Measurements from ENCODE around the gene ZNF710.
A peak's percentile ranks its signal among the peaks of the same experiment; 100 is the strongest.

The ZNF710 gene

DNA sequence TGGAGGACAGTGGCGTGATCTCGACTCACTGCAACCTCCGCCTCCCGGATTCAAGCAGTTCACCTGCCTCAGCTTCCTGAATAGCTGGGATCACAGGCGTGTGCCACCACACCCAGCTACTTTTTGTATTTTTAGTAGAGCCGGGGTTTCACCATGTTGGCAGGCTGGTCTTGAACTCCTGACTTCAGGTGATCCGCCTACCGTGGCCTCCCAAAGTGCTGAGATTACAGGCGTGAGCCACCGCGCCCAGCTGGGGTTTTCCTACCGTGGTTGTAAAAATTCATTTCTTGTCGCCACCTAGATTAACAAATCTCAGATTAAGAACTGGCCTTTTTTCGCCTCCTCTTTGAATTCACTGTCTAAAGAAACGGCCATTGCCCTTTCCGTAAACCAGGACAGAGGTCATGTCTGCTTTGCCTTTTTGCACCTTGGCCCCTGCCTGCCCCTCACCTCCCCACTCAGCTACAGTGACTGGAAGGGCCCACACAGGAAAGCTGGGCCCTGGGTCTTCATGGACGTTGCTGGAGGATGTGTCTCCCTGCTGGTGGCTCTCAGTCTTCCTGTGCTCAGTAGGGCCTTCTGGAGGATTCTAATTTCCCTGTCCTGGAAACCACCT lies 17.2 kb downstream of the ZNF710 start:
- no peak for DNase-seq (ENCODE audit: low read depth in 2 of 2)

DNA sequence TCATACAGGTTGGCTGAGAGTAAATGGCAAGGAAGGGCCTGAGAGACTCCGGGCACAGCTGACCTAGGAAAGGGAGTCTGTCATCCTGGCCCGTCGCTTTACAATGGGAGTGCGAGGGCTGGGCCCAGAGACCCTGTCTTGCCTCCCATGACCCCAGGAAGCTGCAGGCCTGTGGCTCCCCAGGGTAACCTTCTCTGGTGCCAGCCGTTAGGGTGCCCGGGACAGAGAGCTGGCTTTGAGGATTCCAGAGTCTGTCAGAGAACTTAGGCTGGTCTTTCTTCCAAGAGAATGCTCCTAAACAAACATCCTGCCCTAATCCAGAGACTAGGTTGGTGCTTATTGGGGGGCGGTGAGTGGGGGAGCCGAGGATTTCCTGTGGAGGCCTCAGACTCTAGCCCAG lies 18.5 kb downstream of the ZNF710 start:
- no peak for DNase-seq (ENCODE audit: low read depth in 2 of 2)

- DNase-seq (ENCODE audit: low read depth in 2 of 2): no peak
These were observed 19.1 kb downstream of the ZNF710 start for GRCh38 chr15:90020021-90020735.

DNA sequence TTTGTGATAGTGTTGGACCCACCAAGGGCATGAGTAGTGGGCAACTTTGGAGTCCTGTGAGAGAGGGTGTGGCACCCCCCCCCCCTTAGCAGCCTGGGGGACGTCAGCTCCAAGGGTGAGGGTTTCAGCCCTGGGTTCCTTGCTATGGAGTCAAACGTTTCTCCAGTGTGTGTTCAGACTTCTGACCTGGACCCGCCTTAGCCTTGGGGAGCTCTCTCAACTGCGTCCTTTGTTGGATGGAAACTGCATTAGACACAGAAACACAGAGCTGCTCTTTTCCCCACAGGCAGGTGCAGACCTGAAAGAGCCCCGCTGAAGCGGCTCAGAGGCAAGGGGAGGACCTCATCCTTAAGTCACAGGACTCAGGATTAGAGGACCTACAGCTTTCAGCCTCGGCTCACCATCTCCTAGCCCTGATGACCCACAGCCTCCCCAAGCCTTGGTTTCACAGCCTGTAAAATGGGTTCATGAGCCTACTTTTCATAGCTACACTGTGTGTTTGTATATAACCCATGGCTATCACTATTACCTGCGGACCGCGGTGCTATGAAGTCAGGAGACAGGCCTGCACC lies 19.9 kb downstream of the ZNF710 start:
- DNase-seq (ENCODE audit: low read depth in 2 of 2): no peak

GRCh38 chr15:90022345-90022744 lies 21.2 kb downstream of the ZNF710 start:
- DNase-seq (ENCODE audit: low read depth in 2 of 2): no peak

DNA sequence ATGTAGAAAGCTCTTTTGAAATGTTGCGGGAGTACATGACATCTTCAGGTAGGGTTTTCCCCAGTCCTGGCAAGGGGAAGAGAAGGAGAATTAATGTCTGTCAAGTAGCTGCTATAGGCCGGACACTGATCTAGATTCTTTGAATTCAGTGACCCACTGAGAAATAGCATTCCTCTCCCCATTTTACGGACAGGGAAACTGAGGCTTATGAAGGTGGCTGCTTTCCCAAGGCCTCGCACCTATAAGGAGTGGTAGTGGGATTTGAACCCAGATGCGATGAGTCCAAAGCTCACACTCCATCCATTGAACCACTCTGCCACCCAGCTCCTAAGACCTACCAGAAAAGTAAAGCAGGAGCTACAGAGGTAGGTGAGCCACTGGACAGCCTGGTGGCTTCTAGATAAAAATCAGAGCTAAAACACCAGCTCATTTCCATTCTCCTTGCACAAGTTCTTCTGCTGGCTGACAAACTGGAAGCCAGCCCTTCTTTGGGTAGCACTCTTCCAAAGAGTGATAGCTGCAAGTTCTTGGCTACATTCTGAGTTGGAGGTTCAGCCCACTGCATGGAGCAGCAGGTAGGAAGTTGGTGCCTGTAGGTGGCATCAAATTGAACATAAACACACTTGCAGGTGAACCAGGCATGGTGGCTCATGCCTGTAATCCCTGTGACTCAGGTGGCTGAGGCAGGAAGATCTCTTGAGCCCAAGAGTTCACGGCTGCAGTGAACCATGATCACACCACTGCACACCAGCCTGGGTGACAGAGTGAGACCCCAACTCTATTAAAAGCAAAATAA lies 22.0 kb downstream of the ZNF710 start:
- DNase-seq (ENCODE audit: low read depth in 2 of 2): no peak

- DNase-seq (ENCODE audit: low read depth in 2 of 2): no peak
These were observed 23.3 kb downstream of the ZNF710 start for GRCh38 chr15:90024406-90024805.

GRCh38 chr15:90025489-90026033 lies 24.4 kb downstream of the ZNF710 start:
- no peak for DNase-seq (ENCODE audit: low read depth in 2 of 2)

DNA sequence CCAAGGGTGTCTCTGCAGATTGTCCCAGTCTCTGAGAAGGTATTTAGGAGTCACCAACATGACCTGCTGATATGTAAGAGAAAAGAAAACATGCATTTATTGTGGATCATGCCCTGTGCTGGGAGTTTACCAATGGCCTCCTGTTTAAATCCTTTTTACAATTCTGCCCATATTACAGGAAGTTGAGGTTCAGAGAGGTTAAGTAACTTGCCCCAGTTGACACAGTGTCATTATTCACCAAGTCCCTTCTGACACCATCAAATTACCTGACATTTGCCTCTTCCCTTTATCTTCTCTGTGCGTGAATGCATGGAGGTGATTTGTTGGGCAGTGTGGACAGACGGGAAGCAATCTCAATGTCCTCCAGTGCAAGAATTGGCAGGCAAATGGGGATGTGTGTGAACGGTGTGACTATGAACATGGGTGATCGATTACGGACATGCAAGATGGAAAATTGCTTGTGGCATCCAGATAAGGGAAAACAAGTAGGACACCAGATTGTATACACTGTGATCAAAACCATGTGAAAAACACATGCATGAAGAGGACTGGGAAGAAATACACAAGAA lies 27.3 kb downstream of the ZNF710 start:
- DNase-seq (ENCODE audit: low read depth in 2 of 2): no peak

DNA sequence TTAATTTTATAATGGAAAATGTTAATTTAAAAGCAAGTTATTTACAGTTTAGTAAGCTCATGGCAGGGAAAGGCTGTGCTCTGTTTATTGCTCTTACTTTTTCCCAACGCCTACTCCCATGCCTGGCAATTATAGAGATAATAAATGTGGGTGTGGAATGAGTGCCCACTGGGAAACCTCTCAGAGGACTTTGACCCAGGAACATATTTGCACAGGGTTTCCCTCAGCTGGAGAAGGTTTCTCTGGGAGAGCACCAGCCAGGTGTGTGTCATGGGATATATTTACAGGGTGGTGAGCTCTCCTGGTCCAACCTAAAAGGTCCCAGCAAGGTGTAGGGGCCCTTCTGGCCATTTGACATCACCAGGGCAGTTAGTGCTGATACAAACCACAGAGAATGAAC lies 27.9 kb downstream of the ZNF710 start:
- DNase-seq (ENCODE audit: low read depth in 2 of 2): no peak

DNA sequence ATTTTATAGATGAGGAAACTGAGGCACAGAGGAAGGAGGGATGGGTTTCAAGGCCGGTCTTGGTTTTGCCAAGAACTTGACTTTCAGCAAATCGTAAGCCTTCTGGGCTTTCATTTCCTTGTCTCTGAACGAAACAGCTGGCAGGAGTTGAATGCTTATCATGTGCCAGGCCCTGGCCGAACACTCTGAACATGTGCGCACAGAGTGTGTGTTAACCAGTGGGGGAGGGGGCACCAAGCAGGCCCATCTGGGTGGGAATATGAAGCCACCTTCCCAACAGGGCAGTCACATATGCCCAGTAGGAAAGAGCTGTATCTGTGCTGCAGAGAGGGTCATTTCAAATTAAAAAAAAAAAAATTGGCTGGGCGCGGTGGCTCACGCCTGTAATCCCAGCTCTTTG lies 29.3 kb downstream of the ZNF710 start:
- no peak for DNase-seq (ENCODE audit: low read depth in 2 of 2)

DNA sequence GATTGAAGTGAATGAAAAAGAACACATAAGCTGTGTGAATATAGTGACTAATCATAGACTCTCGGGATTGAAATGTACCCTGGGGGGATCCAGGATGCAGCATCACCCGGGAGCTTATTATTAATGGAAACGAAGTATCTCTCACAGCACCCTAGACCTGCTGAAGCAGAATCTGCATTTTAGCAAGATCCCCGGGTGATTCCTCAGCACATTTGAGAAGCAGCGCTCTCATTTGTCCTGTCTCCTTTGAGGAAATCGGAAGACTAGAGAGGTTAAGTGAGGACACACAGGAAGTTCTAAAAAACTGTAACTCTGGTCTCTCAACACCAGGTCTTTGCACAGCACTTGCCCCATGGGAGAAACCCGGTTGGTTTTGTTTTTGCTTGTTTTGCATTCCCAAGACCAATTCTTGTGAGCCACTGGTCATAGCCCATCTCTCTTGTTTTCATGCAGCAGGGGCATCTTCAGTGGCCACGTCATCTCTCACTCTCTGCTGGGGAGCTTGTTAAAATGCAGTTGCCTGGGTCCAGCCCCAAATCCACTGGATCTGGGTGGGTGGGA lies 30.2 kb downstream of the ZNF710 start:
- no peak for DNase-seq (ENCODE audit: low read depth in 2 of 2)

DNA sequence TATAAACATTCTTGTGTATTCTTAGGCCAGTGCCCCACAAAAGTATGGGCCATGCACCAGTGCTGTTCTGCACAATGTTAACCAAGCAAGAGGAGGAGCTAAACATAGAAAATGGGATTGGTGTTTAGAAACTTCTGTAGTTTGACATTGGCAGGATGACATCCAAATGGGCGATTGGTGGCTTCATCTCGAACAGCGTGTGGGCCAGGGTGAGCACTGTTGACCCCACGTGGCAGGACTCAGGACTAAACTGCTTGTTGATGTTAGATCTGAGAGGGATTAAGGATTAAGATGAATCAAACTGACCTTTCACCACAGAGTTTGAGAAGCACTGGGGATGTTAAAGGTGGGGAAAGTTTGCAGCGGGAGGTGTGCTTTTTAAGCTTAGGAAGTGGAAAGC lies 31.9 kb downstream of the ZNF710 start:
- DNase-seq (ENCODE audit: low read depth in 2 of 2): no peak

DNA sequence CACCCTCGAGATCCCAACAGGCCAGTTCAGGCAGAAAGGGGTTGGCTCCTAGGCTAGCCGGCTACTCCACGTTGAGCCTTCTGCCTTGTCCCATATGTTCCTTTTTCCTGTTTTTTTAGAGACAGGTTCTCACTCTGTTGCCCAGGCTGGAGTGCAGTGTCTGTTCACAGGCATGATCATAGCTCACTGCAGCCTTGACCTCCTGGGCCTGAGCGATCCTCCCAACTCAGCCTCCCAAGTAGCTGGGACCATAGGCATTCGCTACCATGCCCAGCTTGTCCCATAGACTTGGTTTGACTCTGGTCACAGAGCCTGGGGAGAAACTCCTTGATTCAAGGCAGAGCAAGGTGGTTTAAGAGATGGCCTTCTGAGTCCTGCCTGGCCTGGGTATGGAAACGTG lies 32.3 kb downstream of the ZNF710 start:
- no peak for DNase-seq (ENCODE audit: low read depth in 2 of 2)

DNA sequence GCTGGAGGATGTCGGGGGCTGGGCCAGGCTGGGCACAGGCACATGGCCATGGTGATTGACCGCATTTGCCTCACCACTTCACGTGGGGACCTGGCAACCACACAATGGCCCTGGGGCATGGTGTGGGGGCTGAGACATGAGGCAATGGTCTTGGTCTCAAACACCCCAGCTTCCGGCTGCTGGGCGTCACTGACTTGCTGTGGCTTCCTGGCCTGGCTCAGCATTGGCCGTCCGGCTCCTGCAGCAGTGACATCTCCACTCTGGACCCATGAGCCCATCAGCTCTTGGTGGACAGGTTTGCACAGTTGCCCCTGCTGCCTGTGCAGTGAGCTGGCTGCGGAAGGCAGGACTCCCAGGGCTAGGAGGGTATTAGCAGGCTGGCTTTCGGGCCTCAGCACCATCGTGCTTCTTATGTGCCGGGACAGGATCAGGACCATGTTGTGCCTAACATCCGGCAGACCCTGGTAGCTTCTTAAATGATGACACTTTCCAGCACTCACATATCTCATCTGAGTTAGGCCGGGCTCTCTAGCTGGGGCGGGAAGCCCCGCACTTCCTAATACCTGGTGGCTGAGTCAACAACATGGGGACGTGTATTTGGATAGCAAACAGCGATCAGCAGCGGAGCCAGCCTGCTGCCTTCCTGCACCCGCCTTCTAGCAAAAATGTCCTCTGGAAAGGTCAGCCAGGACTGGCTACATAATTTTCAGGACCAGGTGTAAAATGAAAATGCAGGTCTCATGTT lies 34.1 kb downstream of the ZNF710 start:
- DNase-seq (ENCODE audit: low read depth in 2 of 2): peak in 1 of 2 donors; percentile 19

DNA sequence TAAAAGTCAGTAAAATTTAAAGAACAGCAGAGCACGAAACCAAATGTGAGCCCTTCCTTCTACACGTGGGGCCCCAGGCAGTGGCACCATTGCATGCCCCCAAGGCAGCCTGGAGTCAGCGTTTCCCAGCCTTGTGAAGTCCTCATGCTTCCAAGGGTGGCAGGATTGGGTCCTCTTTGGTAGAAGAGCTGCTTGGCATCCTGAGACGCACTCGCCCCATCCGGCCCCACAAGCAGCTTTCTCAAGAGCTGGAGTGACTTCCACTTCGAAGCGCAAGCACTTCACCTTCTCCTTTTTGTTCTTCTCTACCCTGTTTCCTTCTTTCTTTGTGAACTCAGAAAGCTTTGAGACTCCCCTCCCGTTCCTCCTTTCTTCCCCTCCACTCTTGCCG lies 34.7 kb downstream of the ZNF710 start:
- DNase-seq (ENCODE audit: low read depth in 2 of 2): no peak

DNA sequence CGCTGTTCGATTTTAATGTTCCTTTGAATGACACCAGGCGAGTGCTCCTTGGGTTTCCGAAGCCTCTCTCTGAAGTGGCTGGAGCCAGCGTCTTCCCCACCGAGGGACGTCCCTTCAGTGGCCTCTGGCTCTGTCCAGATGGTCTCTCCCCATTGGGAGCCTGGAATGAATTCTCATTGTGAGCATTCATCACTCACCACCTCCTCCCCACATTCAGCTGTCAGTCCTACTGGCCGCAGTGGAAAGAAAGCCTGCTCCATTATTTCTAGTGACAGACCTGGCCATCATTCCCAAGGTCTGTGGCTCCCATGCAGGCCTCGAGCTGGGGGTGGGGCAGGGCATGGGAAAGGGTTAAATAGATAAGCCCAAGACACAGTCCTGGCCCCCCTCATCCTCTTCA lies 35.2 kb downstream of the ZNF710 start:
- no peak for DNase-seq (ENCODE audit: low read depth in 2 of 2)

DNA sequence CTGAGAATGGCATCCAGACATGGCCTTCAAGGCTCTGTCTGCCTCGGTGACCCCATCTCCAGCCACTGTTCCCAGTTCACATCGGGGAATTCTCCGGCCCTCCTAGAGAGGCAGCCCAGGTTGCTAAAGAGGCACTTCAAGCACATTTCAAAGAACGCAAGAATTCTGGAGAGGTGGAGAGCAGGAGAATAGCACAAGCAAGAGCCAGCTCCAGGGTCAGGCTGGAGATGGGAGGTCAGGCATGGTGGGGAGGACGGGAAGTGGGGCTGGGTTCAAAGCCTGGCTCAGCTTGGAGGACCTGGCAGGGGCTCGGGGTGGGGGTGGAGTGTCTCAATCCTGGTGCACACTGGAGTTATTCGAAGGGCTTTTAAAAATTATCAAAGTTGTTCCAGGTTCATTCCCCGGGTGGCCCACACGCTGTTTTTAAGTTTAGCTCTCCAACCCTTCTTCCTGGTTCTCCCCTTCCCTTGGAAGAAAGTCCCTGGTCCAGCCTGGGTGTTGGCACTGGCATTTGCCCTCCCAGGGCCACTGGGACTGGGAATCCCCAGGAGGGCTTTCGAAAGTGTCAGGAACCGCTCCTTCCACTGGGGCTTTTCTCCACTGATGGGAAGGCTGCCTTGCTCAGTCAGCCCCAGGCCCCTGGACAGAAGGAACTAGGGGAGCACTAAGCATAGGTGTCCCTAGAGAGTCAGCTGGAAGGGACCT lies 35.8 kb downstream of the ZNF710 start:
- DNase-seq (ENCODE audit: low read depth in 2 of 2): no peak

DNA sequence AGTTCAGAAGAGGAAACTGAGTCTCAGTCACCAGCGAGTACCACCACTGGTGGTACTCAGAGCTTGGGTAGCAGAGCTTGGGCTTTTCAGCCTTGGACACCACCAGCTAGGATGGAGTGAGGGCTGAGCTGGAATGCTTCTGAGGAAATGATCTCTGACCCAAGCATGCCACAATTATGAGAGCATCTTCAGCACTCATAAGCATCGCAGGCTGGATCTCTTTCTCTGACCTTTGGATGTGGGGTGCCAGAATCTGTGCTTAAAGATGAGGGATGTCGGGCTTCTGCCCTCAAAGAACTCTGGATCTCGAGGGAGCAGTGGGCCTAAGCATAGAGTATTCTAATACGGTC lies 36.4 kb downstream of the ZNF710 start:
- no peak for DNase-seq (ENCODE audit: low read depth in 2 of 2)

GRCh38 chr15:90037961-90038631 lies 37.0 kb downstream of the ZNF710 start:
- peak in 1 of 2 donors; percentile 16 for DNase-seq (ENCODE audit: low read depth in 2 of 2)
